Measurements from ENCODE around the gene COX6B1. TPM values are rescaled to one million over a fixed set of nuclear protein-coding genes. Genes with fewer than 3 reads are reported as not detected.

COX6B1 gene
- polyA plus RNA-seq, 1 donor from 2014 or later: 1,013 TPM

GRCh38 chr19:35655600-35655999 is 7.5 kb downstream of the COX6B1 start:
- H3K9ac ChIP-seq (ENCODE audit: low read length): no peak overlapping the region
- peaks cover 5% of the 10 kb centered on the region for H3K36me3 ChIP-seq (ENCODE audit: insufficient read depth, low read length)
- no peaks in the 10 kb centered on the region for H3K9me2 ChIP-seq (ENCODE audit: insufficient read depth, low read length)
- TF ChIP-seq SMC3 (conservative IDR thresholded peaks at IDR 0.05; ENCODE audit: poor library complexity): no peak
- no peak for TF ChIP-seq CTCF (IDR thresholded peaks at IDR 0.05; ENCODE audit: poor library complexity, severe bottlenecking)
- no peak for TF ChIP-seq REST (IDR thresholded peaks at IDR 0.05; ENCODE audit: borderline replicate concordance)
- TF ChIP-seq MXI1 (conservative IDR thresholded peaks at IDR 0.05; ENCODE audit: poor library complexity, severe bottlenecking): no peak
- no peak for TF ChIP-seq POLR2AphosphoS5 (IDR thresholded peaks at IDR 0.05)
- TF ChIP-seq RAD21 (conservative IDR thresholded peaks at IDR 0.05): no peak
- TF ChIP-seq EP300 (conservative IDR thresholded peaks at IDR 0.05; ENCODE audit: poor library complexity, severe bottlenecking): no peak
- TF ChIP-seq TAF1 (IDR thresholded peaks at IDR 0.05; ENCODE audit: low read depth): no peak
- no peak for TF ChIP-seq EZH2 (IDR thresholded peaks at IDR 0.05; ENCODE audit: borderline replicate concordance, insufficient read depth, low read length, poor library complexity, severe bottlenecking)
- H3K79me2 ChIP-seq (replicated peaks; ENCODE audit: insufficient read depth, low read length): no peaks in the 10 kb centered on the region
- H3F3A ChIP-seq (ENCODE audit: insufficient read depth, low read length, poor library complexity, severe bottlenecking): no peaks in the 10 kb centered on the region
- no peak overlapping the region for H3K4me2 ChIP-seq (ENCODE audit: low read length)
- no peak overlapping the region for H3K27ac ChIP-seq (ENCODE audit: low read length)
- H4K20me1 ChIP-seq (ENCODE audit: insufficient read depth): no peaks in the 10 kb centered on the region
- H3K4me3 ChIP-seq (ENCODE audit: low read length): no peak overlapping the region
- H2AFZ ChIP-seq (ENCODE audit: low read depth, low read length): no peak overlapping the region
- H3K9me3 ChIP-seq (ENCODE audit: low read length): no peaks in the 10 kb centered on the region
- H3K27me3 ChIP-seq (ENCODE audit: insufficient read depth, low read depth, low read length): no peaks in the 10 kb centered on the region

- Histone ChIP-seq H3K4me2 (ENCODE audit: low read length) (no peak overlapping the region), H3K27me3 (ENCODE audit: insufficient read depth, low read depth, low read length) (no peaks in the 10 kb centered on the region), H4K20me1 (ENCODE audit: insufficient read depth) (no peaks in the 10 kb centered on the region), H3K36me3 (ENCODE audit: insufficient read depth, low read length) (peaks cover 5% of the 10 kb centered on the region), H3K9me3 (ENCODE audit: low read length) (no peaks in the 10 kb centered on the region), H3K79me2 (replicated peaks; ENCODE audit: insufficient read depth, low read length) (no peaks in the 10 kb centered on the region), H3K27ac (ENCODE audit: low read length) (no peak overlapping the region), H3K4me3 (ENCODE audit: low read length) (no peak overlapping the region), H3F3A (ENCODE audit: insufficient read depth, low read length, poor library complexity, severe bottlenecking) (no peaks in the 10 kb centered on the region), H3K9me2 (ENCODE audit: insufficient read depth, low read length) (no peaks in the 10 kb centered on the region), H3K9ac (ENCODE audit: low read length) (no peak overlapping the region), H2AFZ (ENCODE audit: low read depth, low read length) (no peak overlapping the region)
- TF ChIP-seq CTCF (IDR thresholded peaks at IDR 0.05; ENCODE audit: poor library complexity, severe bottlenecking): no peak
- TF ChIP-seq TAF1 (IDR thresholded peaks at IDR 0.05; ENCODE audit: low read depth): no peak
- TF ChIP-seq POLR2AphosphoS5 (IDR thresholded peaks at IDR 0.05): no peak
- TF ChIP-seq REST (IDR thresholded peaks at IDR 0.05; ENCODE audit: borderline replicate concordance): no peak
- TF ChIP-seq RAD21 (conservative IDR thresholded peaks at IDR 0.05): no peak
- no peak for TF ChIP-seq EP300 (conservative IDR thresholded peaks at IDR 0.05; ENCODE audit: poor library complexity, severe bottlenecking)
- no peak for TF ChIP-seq SMC3 (conservative IDR thresholded peaks at IDR 0.05; ENCODE audit: poor library complexity)
- no peak for TF ChIP-seq MXI1 (conservative IDR thresholded peaks at IDR 0.05; ENCODE audit: poor library complexity, severe bottlenecking)
- TF ChIP-seq EZH2 (IDR thresholded peaks at IDR 0.05; ENCODE audit: borderline replicate concordance, insufficient read depth, low read length, poor library complexity, severe bottlenecking): no peak
These were observed 8.6 kb downstream of the COX6B1 start for GRCh38 chr19:35656700-35657099.
